GM23248 (cell line): Measurements from ENCODE around the gene SLC30A2. TPM values are rescaled to one million over a fixed set of nuclear protein-coding genes. Genes with fewer than 3 reads are reported as not detected.

Experiments
- DNase-seq: peaks from one replicate; pipeline ENCODE4 v3.0.0-alpha.2; 2015
- H2AFZ ChIP-seq: fragments of 200-600 bp; sonication (generic); 2 replicates; pipeline ENCODE4 v1.6.1; 2016; ENCODE audit warnings: antibody characterized with exemption
- H3F3A ChIP-seq: fragments of 200-600 bp; sonication (generic); 2 replicates; pipeline ENCODE4 v1.6.1; 2016; ENCODE audit warnings: mild to moderate bottlenecking, antibody characterized with exemption, mixed run types; ENCODE audit not compliant: insufficient read depth
- H3K27ac ChIP-seq: fragments of 200-600 bp; sonication (generic); 2 replicates; pipeline ENCODE4 v1.5.1; 2016; ENCODE audit warnings: mild to moderate bottlenecking
- H3K27me3 ChIP-seq: fragments of 200-600 bp; sonication (generic); replicated peaks from 2 replicates; pipeline ENCODE4 v1.6.1; 2016; ENCODE audit warnings: mild to moderate bottlenecking; ENCODE audit not compliant: insufficient read depth
- H3K36me3 ChIP-seq: fragments of 200-600 bp; sonication (generic); 2 replicates; pipeline ENCODE4 v1.6.1; 2016; ENCODE audit warnings: low read depth, mild to moderate bottlenecking
- H3K4me1 ChIP-seq: fragments of 200-600 bp; sonication (generic); 2 replicates; pipeline ENCODE4 v1.6.1; 2016; ENCODE audit warnings: mild to moderate bottlenecking; ENCODE audit not compliant: insufficient read depth
- H3K4me2 ChIP-seq: fragments of 200-600 bp; sonication (generic); one replicate; pipeline ENCODE4 v1.6.1; 2016; ENCODE audit warnings: mild to moderate bottlenecking; ENCODE audit not compliant: unreplicated experiment
- H3K4me3 ChIP-seq: fragments of 200-600 bp; sonication (generic); 2 replicates; pipeline ENCODE4 v1.5.1; 2016; ENCODE audit warnings: mild to moderate bottlenecking
- H3K79me2 ChIP-seq: fragments of 200-600 bp; sonication (generic); 2 replicates; pipeline ENCODE4 v1.6.1; 2016; ENCODE audit warnings: mild to moderate bottlenecking; ENCODE audit not compliant: insufficient read depth
- H3K9ac ChIP-seq: fragments of 200-600 bp; sonication (generic); 2 replicates; pipeline ENCODE4 v1.6.1; 2016; ENCODE audit warnings: mild to moderate bottlenecking
- H3K9me2 ChIP-seq: fragments of 200-600 bp; sonication (generic); 2 replicates; pipeline ENCODE4 v1.6.1; 2016; ENCODE audit warnings: mixed run types, mild to moderate bottlenecking, moderate library complexity; ENCODE audit not compliant: insufficient read depth
- H3K9me3 ChIP-seq: fragments of 200-600 bp; sonication (generic); one replicate; pipeline ENCODE4 v1.6.1; 2017; ENCODE audit warnings: low read depth
- H4K20me1 ChIP-seq: fragments of 200-600 bp; sonication (generic); 2 replicates; pipeline ENCODE4 v1.6.0; 2016; ENCODE audit not compliant: insufficient read depth
- EZH2 ChIP-seq: fragments of 200-600 bp; sonication (generic); IDR thresholded peaks from 2 replicates; pipeline ENCODE4 v1.6.1; 2018; ENCODE audit warnings: antibody characterized with exemption, mild to moderate bottlenecking; ENCODE audit not compliant: insufficient read depth, poor library complexity, severe bottlenecking
- EZH2phosphoT487 ChIP-seq: fragments of 200-600 bp; sonication (generic); IDR thresholded peaks from 2 replicates; pipeline ENCODE4 v1.6.1; 2018; ENCODE audit warnings: antibody characterized with exemption, moderate library complexity, mild to moderate bottlenecking, low read depth; ENCODE audit not compliant: insufficient read depth
- WGBS, 2 experiments: methylation state at CpG; one replicate each; pipeline ENCODE4 v1.1.6; 2015 to 2017; ENCODE audit warnings: low lambda C conversion rate in 2 of 2, low coverage in 1 of 2; ENCODE audit errors: missing lambda C conversion rate in 2 of 2; 5-methylcytosine and 5-hydroxymethylcytosine counted together
- in situ Hi-C: fragments of 300-500 bp; cut with MboI; formaldehyde crosslinking; loops from 2 replicates; pipeline ENCODE4 v1.15.0; 2020
- polyA plus RNA-seq: library from polyadenylated mRNA; unstranded; fragments of >200 nt; fragmentation: Nextera tagmentation; extraction: Ambion mirVana; gene quantifications from 2 replicates; pipeline ENCODE4 v1.2.1, GENCODE V29; 2016
- total RNA-seq: library from RNA; depleted of rRNA; stranded (reverse); fragments of >200 nt; shearing (Covaris generic); gene quantifications from 2 replicates; pipeline ENCODE4 v1.2.3, GENCODE V29; 2014

The SLC30A2 gene
- total and polyA plus RNA-seq, 2 experiments from 2014 or later, result 0.14 TPM; not detected in 1

GRCh38 chr1:26021647-26022403 lies 24.1 kb downstream of the SLC30A2 start, which contains the start of gene EXTL1:
EXTL1 (plus strand) TSS chr1:26021775; CDS start chr1:26022647, 872 bp downstream.
- H4K20me1 ChIP-seq, result no peaks in the 10 kb centered on the region
- H3K27me3 ChIP-seq, result no peaks in the 10 kb centered on the region
- no peaks in the 10 kb centered on the region for H3K9me3 ChIP-seq
- in situ Hi-C loops, result no loop called here
- H3K36me3 ChIP-seq, result no peaks in the 10 kb centered on the region
- H3K79me2 ChIP-seq, result no peaks in the 10 kb centered on the region
- peak; percentile 61 for DNase-seq
- peak within 1 kb of the TSS; percentile 8; the same call in 1 of the 2 replicates for H3K9ac ChIP-seq
- H3K9me2 ChIP-seq, result no peaks in the 10 kb centered on the region
- peak within 1 kb of the TSS; percentile 58 for H3K27ac ChIP-seq
- TF ChIP-seq EZH2 (no peak), EZH2phosphoT487 (no peak)
- H3K4me2 ChIP-seq, result peak within 1 kb of the TSS; percentile 73
- 24 to 28% methylated on average over 14 to 15 of the region's 15 CpGs for WGBS, 2 experiments
- peak within 1 kb of the TSS; percentile 65 for H3K4me3 ChIP-seq
- peaks cover 20% of the 10 kb centered on the region for H3F3A ChIP-seq
- peak within 1 kb of the TSS; percentile 51 for H2AFZ ChIP-seq
- peaks cover 64% of the 10 kb centered on the region for H3K4me1 ChIP-seq

GRCh38 chr1:26020941-26021646 lies 24.8 kb downstream of the SLC30A2 start:
- 53 to 61% methylated on average over 6 of the region's 6 CpGs for WGBS, 2 experiments
- H3K27ac ChIP-seq, result peak overlapping the region; percentile 58
- peaks cover 70% of the 10 kb centered on the region for H3K4me1 ChIP-seq
- peaks cover 20% of the 10 kb centered on the region for H3F3A ChIP-seq
- no peaks in the 10 kb centered on the region for H3K36me3 ChIP-seq
- H3K4me3 ChIP-seq, result peak overlapping the region; percentile 65
- no peaks in the 10 kb centered on the region for H3K9me2 ChIP-seq
- H2AFZ ChIP-seq, result peak overlapping the region; percentile 51
- no peaks in the 10 kb centered on the region for H4K20me1 ChIP-seq
- DNase-seq, result no peak
- in situ Hi-C loops, result no loop called here
- H3K9me3 ChIP-seq, result no peaks in the 10 kb centered on the region
- no peaks in the 10 kb centered on the region for H3K27me3 ChIP-seq
- TF ChIP-seq EZH2 (no peak), EZH2phosphoT487 (no peak)
- H3K4me2 ChIP-seq, result peak overlapping the region; percentile 73
- peak overlapping the region; percentile 8; the same call in 1 of the 2 replicates for H3K9ac ChIP-seq
- H3K79me2 ChIP-seq, result no peaks in the 10 kb centered on the region

GRCh38 chr1:26020330-26020768 lies 25.6 kb downstream of the SLC30A2 start:
- in situ Hi-C loops, result no loop called here
- H3K4me3 ChIP-seq, result no peak overlapping the region
- H3K9me2 ChIP-seq, result no peaks in the 10 kb centered on the region
- peaks cover 24% of the 10 kb centered on the region for H3F3A ChIP-seq
- peak; percentile 81 for DNase-seq
- H3K27me3 ChIP-seq, result no peaks in the 10 kb centered on the region
- no peaks in the 10 kb centered on the region for H3K36me3 ChIP-seq
- WGBS, 2 experiments, result 29 to 33% methylated on average over 6 of the region's 6 CpGs
- no peaks in the 10 kb centered on the region for H3K9me3 ChIP-seq
- no peaks in the 10 kb centered on the region for H4K20me1 ChIP-seq
- H3K4me2 ChIP-seq, result peak overlapping the region; percentile 73
- H3K9ac ChIP-seq, result no peak overlapping the region
- peak overlapping the region; percentile 58 for H3K27ac ChIP-seq
- peaks cover 76% of the 10 kb centered on the region for H3K4me1 ChIP-seq
- peak overlapping the region; percentile 48; the same call in 1 of the 2 replicates for H2AFZ ChIP-seq
- no peaks in the 10 kb centered on the region for H3K79me2 ChIP-seq
- TF ChIP-seq EZH2phosphoT487 (no peak), EZH2 (no peak)

GRCh38 chr1:26019641-26020315 lies 26.1 kb downstream of the SLC30A2 start:
- H3F3A ChIP-seq, result peaks cover 24% of the 10 kb centered on the region
- no peaks in the 10 kb centered on the region for H3K9me3 ChIP-seq
- 71 to 74% methylated on average over 8 of the region's 8 CpGs for WGBS, 2 experiments
- no peaks in the 10 kb centered on the region for H4K20me1 ChIP-seq
- peaks cover 82% of the 10 kb centered on the region for H3K4me1 ChIP-seq
- H3K36me3 ChIP-seq, result no peaks in the 10 kb centered on the region
- in situ Hi-C loops, result no loop called here
- DNase-seq, result peak; percentile 68
- H3K4me2 ChIP-seq, result peak overlapping the region; percentile 73
- TF ChIP-seq EZH2, result no peak
- TF ChIP-seq EZH2phosphoT487, result no peak
- no peaks in the 10 kb centered on the region for H3K27me3 ChIP-seq
- H3K27ac ChIP-seq, result peak overlapping the region; percentile 58
- peak overlapping the region; percentile 31; the same call in 1 of the 2 replicates for H3K9ac ChIP-seq
- H2AFZ ChIP-seq, result peak overlapping the region; percentile 48; the same call in 1 of the 2 replicates
- no peaks in the 10 kb centered on the region for H3K9me2 ChIP-seq
- 0 out of 2 replicates have a peak overlapping the region, but pooled peaks have one; percentile 23 for H3K4me3 ChIP-seq
- no peaks in the 10 kb centered on the region for H3K79me2 ChIP-seq
